A673 (cell line): ENCODE data around the gene KCNJ14. TPM values are rescaled to one million over a fixed set of nuclear protein-coding genes. Genes with fewer than 3 reads are reported as not detected.
A peak's percentile ranks its signal among the peaks of the same experiment; 100 is the strongest.

Experiments used
- BruUV-seq: library from RNA; stranded (reverse); fragments of 400-500 nt; replicated peaks from 2 replicates; lab custom pipeline; 2021; lab: Mats Ljungman, UMichigan
- CTCF ChIA-PET: fragments of 300-600 bp; sonication (Branson Sonifier 250); formaldehyde crosslinking; loops from one replicate; lab custom pipeline; 2022; ENCODE audit warnings: antibody characterized with exemption; lab: Charles Lee
- POLR2A ChIA-PET: fragments of 300-600 bp; sonication (Branson Sonifier 250); formaldehyde crosslinking; loops from one replicate; lab custom pipeline; 2022; ENCODE audit warnings: antibody characterized with exemption; ENCODE audit not compliant: low non-redundant PET; lab: Charles Lee
- DNase-seq: peaks from one replicate; pipeline ENCODE4 v3.0.0-alpha.2; 2015; ENCODE audit warnings: low spot score
- H3K27ac ChIP-seq: fragments of 200-600 bp; sonication (generic); 2 replicates; pipeline ENCODE4 v1.5.1; 2016; ENCODE audit warnings: mixed run types, low read depth, mild to moderate bottlenecking, mixed read lengths, antibody characterized with exemption, low read length; ENCODE audit not compliant: poor library complexity, severe bottlenecking
- H3K27me3 ChIP-seq: fragments of 200-600 bp; sonication (generic); replicated peaks from 2 replicates; pipeline ENCODE4 v1.6.1; 2017; ENCODE audit warnings: mixed run types, low read depth, mild to moderate bottlenecking, mixed read lengths, antibody characterized with exemption, low read length; ENCODE audit not compliant: insufficient read depth, poor library complexity
- H3K36me3 ChIP-seq: fragments of 200-600 bp; sonication (generic); 2 replicates; pipeline ENCODE4 v1.6.1; 2016; ENCODE audit warnings: mixed run types, mild to moderate bottlenecking, mixed read lengths, antibody characterized with exemption, low read length; ENCODE audit not compliant: insufficient read depth, poor library complexity, severe bottlenecking
- H3K4me1 ChIP-seq: fragments of 200-600 bp; sonication (generic); 2 replicates; pipeline ENCODE4 v1.6.1; 2017; ENCODE audit warnings: mixed run types, mild to moderate bottlenecking, mixed read lengths, antibody characterized with exemption, low read length; ENCODE audit not compliant: insufficient read depth, poor library complexity, severe bottlenecking
- H3K4me3 ChIP-seq: fragments of 200-600 bp; sonication (generic); 2 replicates; pipeline ENCODE4 v1.5.1; 2016; ENCODE audit warnings: low read depth, mixed run types, mild to moderate bottlenecking, mixed read lengths, low read length; ENCODE audit not compliant: poor library complexity, severe bottlenecking
- H3K9me3 ChIP-seq: fragments of 200-600 bp; sonication (generic); 2 replicates; pipeline ENCODE4 v1.6.1; 2016; ENCODE audit warnings: mixed run types, low read depth, mild to moderate bottlenecking, mixed read lengths, antibody characterized with exemption, low read length; ENCODE audit not compliant: poor library complexity, severe bottlenecking
- EZH2 ChIP-seq: fragments of 200-600 bp; sonication (generic); IDR thresholded peaks from 2 replicates; pipeline ENCODE4 v1.6.1; 2017; ENCODE audit warnings: borderline replicate concordance, low read depth, mild to moderate bottlenecking, mixed read lengths, antibody characterized with exemption, low read length; ENCODE audit not compliant: poor library complexity, severe bottlenecking
- intact Hi-C: fragments of 100-400 bp; cut with micrococcal nuclease; formaldehyde crosslinking; loops from one replicate; pipeline ENCODE4 v1.10.0; 2022; ENCODE audit not compliant: unreplicated experiment
- total RNA-seq: library from RNA; stranded (reverse); gene quantifications from 2 replicates; pipeline ENCODE4 v1.2.3, GENCODE V29; 2021
- TF ChIP-seq, protein P1 (sequence below): fragments of 300-800, 200-600 bp; sonication (generic); conservative IDR thresholded peaks from 2 replicates; pipeline ENCODE4 v1.5.1; 2017; ENCODE audit warnings: low read depth, mild to moderate bottlenecking, antibody characterized with exemption, low read length, moderate library complexity, mixed read lengths

The KCNJ14 gene
- total RNA-seq, 1 experiment from 2014 or later: 6.5 TPM

GRCh38 chr19:48478339-48479256 lies 23.2 kb downstream of the KCNJ14 start:
- H3K4me3 ChIP-seq: no peak overlapping the region
- POLR2A ChIA-PET: no interaction called here
- intact Hi-C loops: no loop called here
- TF ChIP-seq, protein P1, sequence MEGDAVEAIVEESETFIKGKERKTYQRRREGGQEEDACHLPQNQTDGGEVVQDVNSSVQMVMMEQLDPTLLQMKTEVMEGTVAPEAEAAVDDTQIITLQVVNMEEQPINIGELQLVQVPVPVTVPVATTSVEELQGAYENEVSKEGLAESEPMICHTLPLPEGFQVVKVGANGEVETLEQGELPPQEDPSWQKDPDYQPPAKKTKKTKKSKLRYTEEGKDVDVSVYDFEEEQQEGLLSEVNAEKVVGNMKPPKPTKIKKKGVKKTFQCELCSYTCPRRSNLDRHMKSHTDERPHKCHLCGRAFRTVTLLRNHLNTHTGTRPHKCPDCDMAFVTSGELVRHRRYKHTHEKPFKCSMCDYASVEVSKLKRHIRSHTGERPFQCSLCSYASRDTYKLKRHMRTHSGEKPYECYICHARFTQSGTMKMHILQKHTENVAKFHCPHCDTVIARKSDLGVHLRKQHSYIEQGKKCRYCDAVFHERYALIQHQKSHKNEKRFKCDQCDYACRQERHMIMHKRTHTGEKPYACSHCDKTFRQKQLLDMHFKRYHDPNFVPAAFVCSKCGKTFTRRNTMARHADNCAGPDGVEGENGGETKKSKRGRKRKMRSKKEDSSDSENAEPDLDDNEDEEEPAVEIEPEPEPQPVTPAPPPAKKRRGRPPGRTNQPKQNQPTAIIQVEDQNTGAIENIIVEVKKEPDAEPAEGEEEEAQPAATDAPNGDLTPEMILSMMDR: no peak
- no peak for TF ChIP-seq EZH2
- peaks cover 51% of the 10 kb centered on the region for H3K36me3 ChIP-seq
- no TSS peak for BruUV-seq
- no peaks in the 10 kb centered on the region for H3K27me3 ChIP-seq
- H3K27ac ChIP-seq: no peak overlapping the region
- CTCF ChIA-PET: no interaction called here
- no peaks in the 10 kb centered on the region for H3K9me3 ChIP-seq
- DNase-seq: no peak
- peaks cover 7% of the 10 kb centered on the region for H3K4me1 ChIP-seq

DNA sequence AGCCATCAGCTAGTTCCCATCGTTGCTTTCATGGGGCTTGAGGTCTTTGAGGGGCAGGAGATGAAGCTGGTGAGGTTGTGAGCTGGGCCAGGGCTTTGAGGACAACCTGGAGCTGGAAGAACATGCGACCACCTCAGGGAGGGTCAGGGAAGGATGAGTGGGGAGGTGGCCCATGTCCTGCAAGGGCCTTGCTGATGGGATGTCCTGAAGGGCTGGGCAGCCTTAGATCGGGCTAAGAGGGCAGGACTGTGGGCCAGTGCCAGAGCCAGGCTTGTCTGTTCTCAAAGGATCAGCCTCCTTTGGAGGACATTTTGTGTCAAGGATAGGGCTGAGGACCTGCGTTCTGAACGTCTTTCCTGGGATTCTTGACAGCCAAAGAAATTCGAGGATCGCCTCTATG lies 24.3 kb downstream of the KCNJ14 start:
- peak overlapping the region; percentile 54 for H3K4me3 ChIP-seq
- intact Hi-C loops: no loop called here
- CTCF ChIA-PET: interaction anchor here (1.4 kb wide), 1 partner anchor 11 kb away, joined by 3 read pairs; no protein-coding TSS in a partner anchor
- peaks cover 40% of the 10 kb centered on the region for H3K36me3 ChIP-seq
- TF ChIP-seq, protein P1: no peak
- no peak for TF ChIP-seq EZH2
- H3K4me1 ChIP-seq: peaks cover 7% of the 10 kb centered on the region
- no peaks in the 10 kb centered on the region for H3K27me3 ChIP-seq
- H3K27ac ChIP-seq: peak overlapping the region; percentile 60
- no peak for DNase-seq
- POLR2A ChIA-PET: no interaction called here
- no TSS peak for BruUV-seq
- H3K9me3 ChIP-seq: no peaks in the 10 kb centered on the region

DNA sequence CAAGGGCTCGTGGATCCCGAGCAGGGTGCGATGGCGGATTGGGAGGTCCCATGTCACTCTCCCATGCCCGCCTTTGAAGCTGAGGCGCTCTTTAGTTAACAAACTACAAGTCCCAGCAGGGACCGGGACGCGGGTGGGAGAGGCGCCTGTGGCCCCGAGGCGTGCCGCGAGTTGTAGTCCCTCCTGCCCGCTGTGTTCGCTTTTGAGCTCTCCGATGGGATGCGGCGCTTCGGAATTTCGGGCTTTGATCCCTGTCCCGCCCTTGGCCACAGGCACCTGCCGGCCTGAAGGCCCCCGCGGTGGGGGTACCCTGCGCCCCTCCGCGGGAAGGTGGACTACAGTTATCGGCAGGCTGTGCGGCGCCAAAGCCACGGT lies 24.8 kb downstream of the KCNJ14 start:
- H3K27ac ChIP-seq: peak overlapping the region; percentile 60
- intact Hi-C loops: no loop called here

More for the DNA sequence above, 24.8 kb downstream of the KCNJ14 start:
- Histone ChIP-seq H3K27me3 (no peaks in the 10 kb centered on the region), H3K9me3 (no peaks in the 10 kb centered on the region), H3K4me3 (peak overlapping the region; percentile 54), H3K4me1 (peaks cover 7% of the 10 kb centered on the region), H3K36me3 (peaks cover 35% of the 10 kb centered on the region)
- no peak for TF ChIP-seq EZH2
- TF ChIP-seq, protein P1: no peak
- peak; percentile 81 for DNase-seq
- POLR2A ChIA-PET: no interaction called here
- no TSS peak for BruUV-seq
- CTCF ChIA-PET: interaction anchor here (1.4 kb wide), 1 partner anchor 10 kb away, joined by 3 read pairs; no protein-coding TSS in a partner anchor
